ENCODE results near the gene TSPAN13.

DNA sequence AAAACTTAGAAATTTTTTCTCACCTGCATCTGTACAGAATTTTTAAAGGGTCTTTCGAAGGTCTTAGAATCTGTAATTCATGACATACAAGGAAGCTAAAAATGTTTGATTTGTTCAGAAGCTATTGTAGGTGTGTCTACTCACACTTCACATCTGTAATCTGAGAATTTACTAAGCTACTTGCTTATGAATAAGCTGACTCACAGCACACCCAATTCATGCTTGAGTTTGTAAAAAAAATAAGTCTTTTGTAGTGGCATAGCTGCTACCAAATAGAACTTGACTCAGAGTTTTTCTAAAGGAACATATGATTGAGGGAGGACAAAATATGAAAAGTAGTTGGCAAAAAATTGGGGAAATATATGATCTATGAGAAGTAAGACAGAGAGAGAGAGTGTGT, 64.0 kb downstream of the TSPAN13 start:
- TF ChIP-seq, protein P1, sequence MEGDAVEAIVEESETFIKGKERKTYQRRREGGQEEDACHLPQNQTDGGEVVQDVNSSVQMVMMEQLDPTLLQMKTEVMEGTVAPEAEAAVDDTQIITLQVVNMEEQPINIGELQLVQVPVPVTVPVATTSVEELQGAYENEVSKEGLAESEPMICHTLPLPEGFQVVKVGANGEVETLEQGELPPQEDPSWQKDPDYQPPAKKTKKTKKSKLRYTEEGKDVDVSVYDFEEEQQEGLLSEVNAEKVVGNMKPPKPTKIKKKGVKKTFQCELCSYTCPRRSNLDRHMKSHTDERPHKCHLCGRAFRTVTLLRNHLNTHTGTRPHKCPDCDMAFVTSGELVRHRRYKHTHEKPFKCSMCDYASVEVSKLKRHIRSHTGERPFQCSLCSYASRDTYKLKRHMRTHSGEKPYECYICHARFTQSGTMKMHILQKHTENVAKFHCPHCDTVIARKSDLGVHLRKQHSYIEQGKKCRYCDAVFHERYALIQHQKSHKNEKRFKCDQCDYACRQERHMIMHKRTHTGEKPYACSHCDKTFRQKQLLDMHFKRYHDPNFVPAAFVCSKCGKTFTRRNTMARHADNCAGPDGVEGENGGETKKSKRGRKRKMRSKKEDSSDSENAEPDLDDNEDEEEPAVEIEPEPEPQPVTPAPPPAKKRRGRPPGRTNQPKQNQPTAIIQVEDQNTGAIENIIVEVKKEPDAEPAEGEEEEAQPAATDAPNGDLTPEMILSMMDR (IDR thresholded peaks at IDR 0.05), result no peak
- no peak for TF ChIP-seq POLR2A (IDR thresholded peaks at IDR 0.05)

Data from thyroid gland (tissue), 4 donors.